HG03342 (cell line): ENCODE measurements around the gene ITPRID2.
"Not testable (repeated sequence)": the region's sequence is repeated elsewhere in the genome, so short reads cannot be mapped to it uniquely, and the experiment has no call there.

Experiments
- ATAC-seq: cut with Tn5 transposase; IDR thresholded peaks from one replicate; pipeline ENCODE4 v1.9.1; 2021; ENCODE audit warnings: mild to moderate bottlenecking, moderate library complexity; ENCODE audit not compliant: unreplicated experiment

Gene ITPRID2

GRCh38 chr2:181915102-181915501 is 23.6 kb downstream of the ITPRID2 start:
- ATAC-seq: no peak

- no peak for ATAC-seq
These were observed 25.5 kb downstream of the ITPRID2 start for GRCh38 chr2:181916726-181917718.

GRCh38 chr2:181918188-181918587 is 26.7 kb downstream of the ITPRID2 start:
- ATAC-seq: no peak

- no peak for ATAC-seq
These were observed 31.6 kb downstream of the ITPRID2 start for GRCh38 chr2:181923121-181923520.

- no peak for ATAC-seq
These were observed 32.8 kb downstream of the ITPRID2 start for GRCh38 chr2:181924336-181924735.

GRCh38 chr2:181934694-181935093 is 43.2 kb downstream of the ITPRID2 start:
- ATAC-seq: no peak

- ATAC-seq: no peak
These were observed 45.9 kb downstream of the ITPRID2 start for GRCh38 chr2:181937473-181937872.

GRCh38 chr2:181943411-181944124 is 52.0 kb downstream of the ITPRID2 start:
- no peak for ATAC-seq

- ATAC-seq: no peak
These were observed 52.8 kb downstream of the ITPRID2 start for GRCh38 chr2:181944164-181944913.

- ATAC-seq: no peak
These were observed 53.4 kb downstream of the ITPRID2 start for GRCh38 chr2:181944914-181945291.

- no peak for ATAC-seq
These were observed 55.1 kb downstream of the ITPRID2 start for GRCh38 chr2:181946444-181947127.

GRCh38 chr2:181947273-181947672 is 55.7 kb downstream of the ITPRID2 start:
- ATAC-seq: no peak

- ATAC-seq: no peak
These were observed 56.7 kb downstream of the ITPRID2 start for GRCh38 chr2:181948227-181948626.

- no peak for ATAC-seq
These were observed 57.5 kb downstream of the ITPRID2 start for GRCh38 chr2:181949047-181949446.

- no peak for ATAC-seq
These were observed 61.1 kb downstream of the ITPRID2 start for GRCh38 chr2:181952404-181953226.

- ATAC-seq: peak; percentile 82
These were observed 62.5 kb downstream of the ITPRID2 start for GRCh38 chr2:181953881-181954537.

GRCh38 chr2:181954538-181954883 is 63.0 kb downstream of the ITPRID2 start:
- ATAC-seq: peak; percentile 14

GRCh38 chr2:181955010-181955409 is 63.5 kb downstream of the ITPRID2 start:
- ATAC-seq: no peak

- not testable (repeated sequence) for ATAC-seq
These were observed 64.3 kb downstream of the ITPRID2 start for GRCh38 chr2:181955866-181956265.
